Stimulated activated naive CD4-positive, alpha-beta T cell treated with Interleukin-2 at 50 U/mL for 16 hours (primary cell): ENCODE results near the gene KIF3C.
"Not testable (repeated sequence)": the region's sequence is repeated elsewhere in the genome, so short reads cannot be mapped to it uniquely, and the experiment has no call there.

Experiments used
- DNase-seq: peaks from one replicate; lab custom pipeline; 2025; lab: John Stamatoyannopoulos, UW

The KIF3C gene

DNA sequence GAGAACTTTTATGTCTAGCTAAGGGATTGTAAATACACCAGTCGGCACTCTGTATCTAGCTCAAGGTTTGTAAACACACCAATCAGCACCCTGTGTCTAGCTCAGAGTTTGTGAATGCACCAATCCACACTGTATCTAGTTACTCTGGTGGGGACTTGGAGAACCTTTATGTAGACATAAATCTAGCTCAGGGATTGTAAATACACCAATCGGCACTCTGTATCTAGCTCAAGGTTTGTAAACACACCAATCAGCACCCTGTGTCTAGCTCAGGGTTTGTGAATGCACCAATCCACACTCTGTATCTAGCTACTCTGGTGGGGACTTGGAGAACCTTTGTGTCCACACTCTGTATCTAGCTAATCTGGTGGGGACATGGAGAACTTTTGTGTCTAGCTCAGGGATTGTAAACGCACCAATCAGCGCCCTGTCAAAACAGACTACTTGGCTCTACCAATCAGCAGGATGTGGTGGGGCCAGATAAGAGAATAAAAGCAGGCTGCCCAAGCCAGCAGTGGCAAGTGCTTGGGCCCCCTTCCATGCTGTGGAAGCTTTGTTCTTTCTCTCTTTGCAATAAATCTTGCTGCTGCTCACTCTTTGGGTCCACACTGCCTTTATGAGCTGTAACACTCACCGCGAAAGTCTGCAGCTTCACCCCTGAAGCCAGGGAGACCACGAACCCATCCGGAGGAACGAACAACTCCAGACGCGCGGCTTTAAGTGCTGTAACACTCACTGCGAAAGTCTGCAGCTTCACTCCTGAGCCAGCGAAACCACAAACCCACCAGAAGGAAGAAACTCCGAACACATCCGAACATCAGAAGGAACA is 66.1 kb downstream of the KIF3C start:
- DNase-seq, result peak; percentile 24

DNA sequence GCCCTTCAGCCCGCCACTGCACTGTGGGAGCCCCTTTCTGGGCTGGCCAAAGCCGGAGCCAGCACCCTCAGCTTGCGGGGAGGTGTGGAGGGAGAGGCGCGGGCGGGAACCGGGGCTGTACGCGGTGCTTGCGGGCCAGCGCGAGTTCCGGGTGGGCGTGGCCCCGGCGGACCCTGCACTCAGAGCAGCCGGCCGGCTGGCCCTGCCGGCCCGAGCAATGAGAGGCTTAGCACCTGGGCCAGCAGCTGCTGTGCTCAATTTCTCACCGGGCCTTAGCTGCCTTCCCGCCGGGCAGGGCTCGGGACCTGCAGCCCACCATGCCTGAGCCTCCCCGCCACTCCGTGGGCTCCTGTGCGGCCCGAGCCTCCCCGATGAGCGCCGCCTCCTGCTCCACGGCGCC is 66.9 kb downstream of the KIF3C start:
- not testable (repeated sequence) for DNase-seq

DNA sequence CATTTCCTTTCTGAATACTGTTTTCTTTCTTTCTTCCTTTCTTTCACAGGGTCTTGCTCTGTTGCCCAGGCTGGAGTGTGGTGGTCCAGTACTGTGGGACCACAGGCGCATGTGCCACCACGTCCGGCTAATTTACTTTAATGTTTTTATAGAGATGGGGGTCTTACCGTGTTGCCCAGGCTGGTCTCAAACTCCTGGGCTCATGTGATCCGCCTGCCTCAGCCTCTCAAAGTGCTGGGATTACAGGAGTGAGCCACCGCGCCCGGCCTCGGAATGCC is 68.7 kb downstream of the KIF3C start:
- DNase-seq, result not testable (repeated sequence)

DNA sequence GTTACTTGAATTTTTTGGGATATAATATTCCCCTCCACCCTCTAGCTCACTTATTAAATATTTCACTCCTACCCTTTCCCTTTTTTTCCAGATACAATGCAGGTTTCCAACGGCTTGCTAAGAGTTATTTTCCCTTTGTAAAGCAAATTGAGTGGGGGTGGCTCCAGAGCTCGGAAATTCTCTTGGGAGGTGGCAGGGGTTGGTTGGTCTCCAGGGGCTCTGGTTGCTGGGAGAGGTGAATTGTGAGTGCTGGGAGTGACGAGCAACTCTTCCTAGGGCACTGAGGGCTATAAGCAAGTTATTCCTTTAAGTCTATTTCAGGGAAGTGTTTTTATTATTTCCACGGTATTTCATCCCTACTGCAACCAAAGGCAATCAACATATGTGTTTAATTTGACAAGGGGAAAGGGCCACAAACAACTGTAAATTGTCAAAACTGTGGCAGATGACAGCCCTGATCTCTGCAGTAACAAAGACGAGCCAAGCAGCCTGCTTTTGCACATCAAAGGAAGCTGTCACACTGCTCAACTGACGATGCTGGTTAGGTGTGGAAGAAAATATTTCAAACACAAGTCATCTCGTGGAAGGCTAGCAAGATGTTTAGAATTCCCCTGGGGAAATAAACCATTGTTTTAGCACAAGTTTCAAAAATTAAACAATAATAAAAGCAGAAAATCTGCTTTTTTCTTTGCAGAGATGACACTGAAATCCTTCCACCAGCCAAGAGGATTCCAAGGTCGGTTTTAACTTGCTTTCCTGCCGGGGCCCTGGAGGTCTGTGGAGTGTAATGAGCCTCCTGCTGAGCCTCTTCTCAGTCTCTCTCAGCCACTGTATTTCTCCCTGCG is 69.2 kb downstream of the KIF3C start:
- DNase-seq, result no peak

DNA sequence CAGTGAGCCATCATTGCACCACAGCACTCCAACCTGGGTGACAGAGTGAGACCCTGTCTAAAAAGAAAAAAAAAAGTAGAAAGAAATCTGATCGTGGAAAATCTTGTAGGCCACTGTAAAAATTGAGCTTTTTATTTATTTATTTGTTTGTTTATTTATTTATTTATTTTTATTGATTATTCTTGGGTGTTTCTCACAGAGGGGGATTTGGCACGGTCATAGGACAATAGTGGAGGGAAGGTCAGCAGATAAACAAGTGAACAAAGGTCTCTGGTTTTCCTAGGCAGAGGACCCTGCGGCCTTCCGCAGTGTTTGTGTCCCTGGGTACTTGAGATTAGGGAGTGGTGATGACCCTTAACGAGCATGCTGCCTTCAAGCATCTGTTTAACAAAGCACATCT is 72.7 kb downstream of the KIF3C start:
- DNase-seq, result not testable (repeated sequence)

DNA sequence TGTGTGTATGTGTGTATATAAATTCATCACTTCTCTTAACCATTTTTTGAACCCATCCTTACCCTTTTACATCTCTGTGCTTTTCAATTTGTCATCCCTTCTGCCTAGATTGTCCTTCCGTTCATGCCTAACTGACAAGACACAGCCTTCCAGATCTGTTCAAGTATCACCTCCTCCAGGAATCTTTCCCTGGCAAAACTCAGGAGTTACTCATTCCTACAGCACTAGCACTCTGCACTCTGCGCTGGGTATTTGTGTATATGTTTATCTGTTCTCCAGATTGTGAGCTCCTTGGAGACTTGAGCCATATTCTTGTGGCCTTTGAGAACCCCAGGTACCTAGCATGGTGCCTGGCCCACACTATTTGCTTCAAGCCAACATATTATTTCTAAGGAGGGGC is 77.2 kb downstream of the KIF3C start:
- no peak for DNase-seq

DNA sequence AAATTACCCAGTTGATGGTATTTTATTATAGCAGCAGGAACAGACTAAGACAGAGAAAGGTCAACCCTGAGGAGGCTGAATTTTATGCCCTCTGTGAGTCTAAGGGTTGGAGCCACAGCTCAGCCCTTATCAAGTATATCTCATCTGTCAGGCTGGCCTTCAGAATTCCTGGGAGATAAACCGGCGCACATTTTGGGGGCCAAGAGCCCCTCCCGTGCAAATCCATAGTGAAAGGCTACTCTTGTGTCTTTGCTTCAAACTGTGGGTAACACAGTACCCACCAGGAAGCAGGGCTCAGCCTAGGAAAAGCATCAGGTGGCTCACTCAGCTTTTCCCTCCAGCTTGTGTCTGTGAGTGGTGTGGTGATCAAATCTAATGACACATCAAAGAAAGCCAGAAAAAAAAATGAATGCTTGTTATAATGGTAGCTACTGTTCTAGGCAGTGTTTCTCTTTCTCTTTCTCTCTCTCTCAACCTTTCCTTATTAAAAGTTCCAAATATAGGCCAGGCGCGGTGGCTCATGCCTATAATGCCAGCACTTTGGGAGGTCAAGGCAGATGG is 79.0 kb downstream of the KIF3C start:
- DNase-seq, result no peak

DNA sequence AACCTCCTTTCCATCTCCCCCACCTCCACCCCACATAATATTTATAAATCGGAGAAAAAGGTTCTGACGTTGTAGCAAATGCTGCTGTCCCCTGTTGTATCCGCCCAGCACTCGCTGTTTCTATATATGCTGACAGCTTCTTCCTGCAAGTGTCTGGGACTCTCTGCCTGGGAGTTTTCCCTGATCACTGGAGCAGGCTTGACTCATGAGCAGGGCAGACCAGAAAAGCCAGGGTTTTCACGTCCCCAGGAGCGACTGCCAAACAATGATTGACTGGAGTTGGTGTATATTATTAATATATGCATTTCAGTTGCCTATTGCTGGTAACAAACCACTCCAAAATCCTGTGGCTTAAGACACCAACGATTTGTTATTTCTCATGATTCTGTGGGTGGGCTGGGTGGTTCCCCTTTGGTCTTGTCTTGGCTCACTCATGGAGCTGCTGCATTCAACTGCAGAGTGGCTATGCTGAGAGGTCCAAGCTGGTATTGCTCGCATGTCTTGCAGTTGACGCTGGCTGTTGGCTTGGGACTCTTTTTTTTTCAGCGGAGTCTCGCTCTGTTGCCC is 82.8 kb downstream of the KIF3C start:
- no peak for DNase-seq

DNA sequence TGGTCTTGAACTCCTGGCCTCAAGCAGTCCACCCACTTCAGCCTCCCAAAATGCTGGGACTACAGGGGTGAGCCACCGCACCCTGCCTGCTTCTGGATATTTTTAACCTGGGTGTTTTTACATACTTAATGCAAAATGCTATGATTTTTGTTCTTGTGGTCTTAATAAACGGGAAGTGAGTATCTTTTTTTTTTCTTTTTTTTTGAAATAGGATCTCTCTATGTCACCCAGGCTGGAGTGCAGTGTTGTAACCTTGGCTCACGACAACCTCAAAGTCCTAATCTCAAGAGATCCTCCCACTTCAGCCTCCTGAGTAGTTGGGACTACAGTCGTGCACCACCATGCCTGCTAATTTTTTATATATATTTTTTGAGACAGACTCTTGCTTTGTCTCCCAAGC is 84.8 kb downstream of the KIF3C start:
- no peak for DNase-seq

DNA sequence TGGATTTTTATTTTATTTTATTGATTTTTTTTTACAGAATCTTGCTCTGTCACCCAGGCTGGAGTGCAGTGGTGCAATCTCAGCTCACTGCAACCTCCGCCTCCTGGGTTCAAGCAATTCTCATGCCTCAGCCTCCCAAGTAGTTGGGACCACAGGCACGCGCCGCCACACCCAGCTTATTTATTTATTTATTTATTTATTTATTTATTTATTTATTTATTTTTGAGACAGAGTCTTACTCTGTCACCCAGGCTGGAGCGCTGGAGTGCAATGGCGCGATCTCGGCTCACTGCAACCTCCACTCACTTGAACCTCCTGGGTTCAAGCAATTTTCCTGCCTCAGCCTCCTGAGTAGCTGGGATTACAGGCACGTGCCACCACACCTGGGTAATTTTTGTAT is 86.0 kb downstream of the KIF3C start:
- not testable (repeated sequence) for DNase-seq

DNA sequence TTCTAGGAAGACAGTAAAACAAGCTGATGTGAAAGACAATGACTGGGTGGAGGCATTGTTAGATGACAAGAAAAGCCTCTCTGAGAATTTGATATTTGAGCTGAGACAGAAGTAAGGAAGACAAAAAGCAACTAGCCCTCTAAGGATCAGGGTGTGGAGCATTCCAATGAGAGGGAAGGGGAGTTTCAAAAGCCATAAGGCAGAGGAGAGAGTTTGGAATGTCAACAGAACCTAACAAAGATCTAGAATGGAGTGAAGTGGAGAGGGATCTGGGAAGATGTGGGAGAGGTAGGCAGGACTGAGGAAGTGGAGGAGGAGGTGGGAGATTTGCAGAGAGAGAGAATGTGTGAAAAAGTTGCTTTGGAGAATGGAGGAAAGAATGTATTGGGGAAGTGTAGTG is 86.7 kb downstream of the KIF3C start:
- DNase-seq, result no peak

DNA sequence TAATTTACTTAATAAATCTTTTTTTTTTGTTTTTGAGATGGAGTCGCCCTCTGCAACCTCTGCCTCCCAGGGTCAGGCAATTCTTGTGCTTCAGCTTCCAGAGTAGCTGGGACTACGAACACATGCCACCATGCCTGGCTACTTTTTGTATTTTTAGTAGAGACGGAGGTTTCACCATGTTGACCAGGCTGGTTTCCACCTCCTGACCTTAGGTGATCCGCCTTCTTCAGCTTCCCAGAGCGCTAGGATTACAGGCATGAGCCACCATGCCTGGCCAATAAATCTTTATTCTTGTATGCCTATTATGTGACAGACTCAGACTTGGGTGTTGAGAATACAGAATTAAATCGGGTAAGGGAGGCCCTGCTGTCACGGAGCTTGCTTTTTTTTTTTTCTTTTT is 87.3 kb downstream of the KIF3C start:
- DNase-seq, result no peak

DNA sequence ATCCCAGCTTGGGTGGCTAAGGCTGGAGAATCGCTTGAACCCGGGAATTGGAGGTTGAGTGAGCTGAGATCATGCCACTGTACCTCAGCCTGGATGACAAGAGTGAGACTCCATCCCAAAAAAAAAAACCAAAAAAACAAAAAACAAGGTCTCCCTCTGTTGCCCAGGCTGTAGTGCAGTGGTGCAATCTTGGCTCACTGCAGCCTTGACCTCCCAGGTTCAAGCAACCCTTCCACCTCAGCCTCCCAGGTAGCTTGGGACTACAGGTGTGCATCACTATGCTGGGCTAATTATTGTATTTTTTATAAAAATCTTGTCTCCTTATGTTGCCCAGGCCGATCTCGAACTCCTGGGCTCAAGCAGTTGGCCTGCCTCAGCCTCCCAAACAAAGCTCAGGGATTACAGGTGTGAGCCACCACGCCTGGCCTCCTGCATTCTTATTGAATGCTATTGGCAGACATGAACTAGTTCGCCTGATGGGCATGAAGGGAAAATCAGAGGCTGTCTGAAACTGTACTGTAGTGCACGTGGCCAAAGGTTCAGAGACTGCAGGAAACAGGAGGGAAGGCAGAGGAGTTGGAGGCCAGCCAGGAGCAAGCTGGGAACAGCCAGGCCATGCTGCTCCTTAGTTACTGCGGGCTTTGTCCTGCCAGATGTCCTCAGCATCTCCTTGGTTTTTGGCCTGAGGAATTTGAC is 88.0 kb downstream of the KIF3C start:
- DNase-seq, result no peak

DNA sequence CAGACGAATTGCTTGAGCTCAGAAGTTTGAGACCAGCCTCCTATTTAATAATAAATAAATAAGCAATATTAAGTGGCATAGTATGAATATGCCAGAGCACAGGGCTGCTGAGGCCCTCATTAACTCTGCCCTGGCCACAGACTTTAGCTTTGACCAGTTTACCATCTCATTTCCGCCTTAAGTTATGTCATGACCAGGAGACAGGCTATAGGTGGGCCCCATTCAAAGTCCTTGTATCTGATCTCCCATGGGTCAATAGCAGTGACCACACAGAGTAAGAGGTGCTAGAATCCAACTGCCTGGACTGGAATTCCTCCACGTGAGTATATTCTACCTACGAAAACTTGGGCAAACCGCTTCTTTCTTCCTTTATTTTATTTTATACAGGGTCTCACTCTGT is 90.6 kb downstream of the KIF3C start:
- no peak for DNase-seq

DNA sequence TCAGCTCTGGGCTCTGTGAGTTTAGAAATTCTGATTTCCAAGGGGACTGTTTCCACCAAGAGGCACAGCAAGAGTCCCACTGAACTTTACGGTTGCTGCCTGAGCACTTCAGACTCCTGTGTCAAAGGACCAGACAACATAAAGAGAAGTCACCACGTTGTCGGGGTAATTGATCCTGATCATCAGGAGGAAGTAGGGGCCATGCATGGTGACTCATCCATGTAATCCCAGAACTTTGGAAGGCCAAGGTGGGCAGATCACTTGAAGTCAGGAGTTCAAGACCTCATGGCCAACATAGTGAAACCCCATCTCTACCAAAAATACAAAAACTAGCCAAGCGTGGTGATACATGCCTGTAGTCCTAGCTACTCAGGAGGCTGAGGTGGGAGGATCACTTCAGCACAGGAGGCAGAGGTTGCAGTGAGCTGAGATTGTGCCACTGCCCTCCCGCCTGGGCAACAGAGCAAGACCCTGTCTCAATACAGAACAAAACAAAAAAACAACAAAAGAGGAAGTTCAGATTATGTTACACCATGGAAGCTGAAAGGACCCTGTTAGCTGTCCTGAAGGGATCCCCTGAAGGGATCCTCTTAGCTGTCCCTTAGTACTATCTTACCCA is 94.6 kb downstream of the KIF3C start:
- DNase-seq, result no peak

DNA sequence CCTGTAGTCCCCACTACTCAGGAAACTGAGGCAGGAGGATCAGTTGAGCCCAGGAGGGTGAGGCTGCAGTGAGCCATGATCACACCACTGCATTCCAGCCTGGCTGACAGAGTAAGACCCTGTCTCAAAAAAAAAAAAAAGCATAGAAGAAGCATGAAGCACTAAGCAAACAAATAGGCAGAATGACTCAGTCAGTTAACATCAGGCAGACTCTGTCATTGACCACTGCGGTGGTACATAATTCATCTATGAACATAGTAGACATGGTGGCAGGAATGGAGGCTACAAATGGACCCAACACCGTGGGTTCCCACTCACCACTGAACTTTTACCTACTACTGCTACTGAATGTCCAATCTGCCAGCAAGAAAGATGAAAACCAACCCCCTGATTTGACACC is 96.4 kb downstream of the KIF3C start:
- DNase-seq, result no peak

DNA sequence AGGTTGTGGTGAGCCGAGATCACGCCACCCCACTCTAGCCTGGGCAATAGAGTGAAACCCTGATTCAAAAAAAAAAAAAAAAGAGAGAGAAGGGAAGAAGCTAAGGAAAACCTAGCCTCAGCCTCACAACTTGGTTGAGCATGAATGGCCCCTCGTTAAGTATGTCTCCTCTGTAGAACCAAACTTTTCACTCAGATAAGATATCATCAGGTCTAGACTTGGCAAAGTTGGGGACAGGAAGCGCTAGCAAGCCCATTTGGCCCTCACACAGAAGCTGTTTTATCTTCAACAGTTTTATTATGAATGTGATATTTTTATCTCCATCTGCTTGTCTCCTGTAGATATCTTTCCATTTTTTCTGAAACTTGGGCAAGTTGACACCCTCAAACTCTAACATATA is 100.5 kb downstream of the KIF3C start:
- DNase-seq, result no peak

DNA sequence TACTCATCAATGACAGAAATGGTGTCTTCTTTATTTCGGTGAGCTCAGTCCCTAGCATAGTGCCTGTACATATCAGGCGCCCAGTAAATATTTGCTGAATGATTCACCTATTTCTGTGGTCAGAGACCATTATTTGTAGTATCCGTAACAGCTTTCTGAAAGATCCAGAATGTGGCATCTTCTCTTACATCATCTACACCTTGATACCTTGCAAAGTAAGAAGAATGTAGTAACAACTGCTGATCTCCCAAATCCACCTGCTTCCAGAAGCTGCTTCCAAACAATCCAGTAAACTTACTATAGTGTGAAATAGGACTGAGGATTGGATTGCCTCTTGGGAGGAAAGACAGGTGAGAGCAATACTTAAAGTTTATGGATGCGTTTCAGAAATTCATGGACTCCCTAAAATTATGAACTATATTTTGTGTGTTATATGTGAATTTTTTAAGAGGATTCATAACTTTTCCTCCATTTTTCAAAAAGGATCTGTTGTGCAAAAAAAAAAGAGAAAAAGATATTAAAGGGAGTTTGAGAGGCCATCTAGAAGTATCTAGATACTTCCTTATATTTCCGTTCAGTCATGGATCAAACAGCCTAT is 103.1 kb downstream of the KIF3C start:
- no peak for DNase-seq

DNA sequence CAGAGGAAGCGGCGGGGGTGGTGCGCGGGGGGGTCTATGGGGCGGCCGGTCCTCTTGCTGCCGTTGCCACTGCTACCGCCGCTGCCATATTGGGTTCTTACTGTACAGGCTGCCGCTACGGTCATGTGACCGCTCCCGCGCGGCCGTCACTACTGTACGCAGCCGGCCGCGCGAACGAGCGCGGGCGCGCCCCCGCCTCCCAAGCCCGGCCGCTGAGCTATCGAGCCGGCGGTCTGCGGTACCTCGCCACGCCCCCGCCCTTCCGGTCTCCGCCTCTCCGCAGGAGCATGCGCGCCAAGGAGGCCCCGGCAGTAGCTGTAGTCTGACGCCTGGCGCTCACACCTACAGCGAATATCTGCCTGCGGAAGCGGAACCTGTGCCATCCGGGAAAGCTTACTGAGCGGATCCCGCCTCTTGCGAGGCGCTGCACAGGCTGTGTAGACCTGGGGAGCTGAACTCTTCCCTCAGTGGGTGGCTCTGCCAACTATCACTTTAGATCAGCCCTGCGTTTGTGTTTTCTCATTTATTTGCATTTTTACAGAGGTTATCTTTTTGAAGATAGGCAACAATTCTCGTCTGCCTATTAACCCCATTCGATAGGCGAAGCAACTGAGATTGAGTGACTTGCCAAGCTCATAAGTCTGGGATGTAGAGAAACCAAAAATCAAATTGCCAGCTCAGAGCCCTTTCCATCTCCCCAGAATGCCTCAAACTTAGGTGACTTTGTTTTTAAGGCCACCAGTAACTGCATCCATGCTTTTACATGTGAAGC is 103.8 kb downstream of the KIF3C start, which contains the start of gene ASXL2:
Gene ASXL2, minus strand, starts transcription at position 127 of the 772 bp plus-strand sequence. CDS start 265 bp downstream, outside the sequence.
- DNase-seq, result peak; percentile 96
